DND-41 (cell line): Measurements from ENCODE around the gene TNFSF15.

Source experiments
- CTCF ChIP-seq: IDR thresholded peaks from 2 replicates; pipeline ENCODE4 v1.5.1; 2012; ENCODE audit warnings: borderline replicate concordance, low read length, moderate library complexity, mild to moderate bottlenecking; ENCODE audit not compliant: poor library complexity, severe bottlenecking; ENCODE audit errors: extremely low read depth
- EZH2 ChIP-seq: IDR thresholded peaks from 3 replicates; pipeline ENCODE4 v1.6.1; 2012; ENCODE audit warnings: borderline replicate concordance, low read depth, mild to moderate bottlenecking, moderate library complexity, low read length, inconsistent platforms; ENCODE audit not compliant: severe bottlenecking

- no peak for TF ChIP-seq CTCF
- TF ChIP-seq EZH2, result no peak
Measured at GRCh38 chr9:114776683-114777399, 29.0 kb downstream of the TNFSF15 start.
